IPS DF 4.7 (cell line): ENCODE data around the gene NTN5.

ENCODE experiments used
- DNase-seq: peaks from one replicate; pipeline ENCODE4 v3.0.0-alpha.2; 2013; ENCODE audit warnings: low spot score; ENCODE audit errors: extremely low read depth

The NTN5 gene

GRCh38 chr19:48616041-48616436 lies 56.8 kb downstream of the NTN5 start:
- no peak for DNase-seq

- DNase-seq, result no peak
Measured at GRCh38 chr19:48615231-48616040, 57.4 kb downstream of the NTN5 start.

- DNase-seq, result no peak
Measured at GRCh38 chr19:48614436-48615230, 58.2 kb downstream of the NTN5 start, which contains the start of gene FAM83E. TSS of gene FAM83E (minus strand) at chr19:48615076. CDS start at chr19:48613372, 1,704 bp downstream.

GRCh38 chr19:48613852-48614435 lies 58.9 kb downstream of the NTN5 start:
- no peak for DNase-seq

DNA sequence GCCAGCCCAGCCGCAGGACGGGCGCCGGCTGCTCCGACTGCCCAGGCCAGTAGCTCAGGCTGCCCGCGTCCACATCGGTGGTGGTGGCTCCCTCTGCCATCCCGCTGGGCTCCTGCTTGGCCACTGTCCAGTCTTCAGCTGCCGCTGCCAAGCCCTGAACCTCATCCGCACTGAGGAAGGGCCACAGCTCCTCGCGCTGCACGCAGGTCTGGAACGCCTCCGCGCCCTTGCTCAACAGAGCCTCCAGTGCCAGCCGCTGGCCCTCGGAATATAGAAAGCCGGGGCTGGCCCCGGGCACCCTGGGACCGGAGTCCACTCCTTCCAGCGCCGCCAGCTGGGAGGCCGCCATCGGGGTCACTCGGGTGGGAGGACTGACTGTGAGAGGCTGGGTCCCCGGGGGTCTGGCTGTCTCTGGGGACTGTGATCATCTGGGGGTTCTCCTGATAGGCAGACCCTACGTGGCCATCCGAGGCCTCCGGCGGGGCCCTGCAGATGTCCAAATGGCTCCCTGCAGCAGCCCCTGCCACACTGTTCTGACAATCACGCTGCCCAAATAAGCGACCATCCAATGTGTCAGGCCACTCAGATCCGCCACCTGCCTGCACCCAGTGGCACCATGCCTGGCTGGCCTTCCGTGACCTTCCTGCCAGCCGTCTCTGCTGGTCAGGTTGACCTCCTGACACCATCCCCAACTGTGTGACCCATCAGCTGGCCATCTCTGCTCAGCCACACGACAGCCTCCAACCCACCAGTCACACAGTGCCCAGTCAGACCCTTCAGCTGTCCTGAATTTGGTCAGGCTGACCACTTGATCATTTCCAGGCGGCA lies 59.6 kb downstream of the NTN5 start:
- no peak for DNase-seq

- DNase-seq, result no peak
Measured at GRCh38 chr19:48611872-48612271, 60.9 kb downstream of the NTN5 start.
